ENCODE data around the gene GALNT9. TPM values are rescaled to one million over a fixed set of nuclear protein-coding genes. Genes with fewer than 3 reads are reported as not detected.

GALNT9 gene
- total RNA-seq, 1 experiment from 2014 or later = 2.6 TPM

- no peaks in the 10 kb centered on the region for H3K9me2 ChIP-seq (ENCODE audit: insufficient read depth)
- intact Hi-C loops (cut with micrococcal nuclease) = no loop called here
- H4K20me1 ChIP-seq (ENCODE audit: insufficient read depth) = no peaks in the 10 kb centered on the region
- no peaks in the 10 kb centered on the region for H3K9me3 ChIP-seq (ENCODE audit: control insufficient read depth in 1 of 2, insufficient read depth in 1 of 2, low read depth in 1 of 2, low read length in 2 of 2)
- ATAC-seq (no peak), DNase-seq (ENCODE audit: low read depth, low spot score) (no peak)
- H3K36me3 ChIP-seq (ENCODE audit: control insufficient read depth in 1 of 2, insufficient read depth in 2 of 2, low read length in 2 of 2) = no peaks in the 10 kb centered on the region
- no peak overlapping the region for H2AFZ ChIP-seq (ENCODE audit: low read depth, low read length, poor library complexity, severe bottlenecking)
- ChIA-PET CTCF (no interaction called here), RAD21 (ENCODE audit: low non-redundant PET in 1 of 2, low total read pairs in 2 of 2, uncharacterized antibody in 2 of 2, unreplicated experiment in 2 of 2) (no interaction called here), POLR2A (no interaction called here)
- H3K79me2 ChIP-seq (ENCODE audit: insufficient read depth, low read length) = no peaks in the 10 kb centered on the region
- H3K27ac ChIP-seq (ENCODE audit: low read depth, low read length) = no peak overlapping the region
- no peaks in the 10 kb centered on the region for H3K4me1 ChIP-seq (ENCODE audit: control insufficient read depth in 1 of 2, insufficient read depth in 2 of 2, low read length in 2 of 2)
- TF ChIP-seq EZH2 (IDR thresholded peaks at IDR 0.05) = no peak
- no peak for TF ChIP-seq ZFX (IDR thresholded peaks at IDR 0.05)
- no peak for TF ChIP-seq POLR2AphosphoS5 (IDR thresholded peaks at IDR 0.05; ENCODE audit: low read depth, low read length)
- no peak for TF ChIP-seq ZBTB33 (IDR thresholded peaks at IDR 0.05; ENCODE audit: extremely low read depth, insufficient replicate concordance, low read length)
- no peak for TF ChIP-seq EGR1 (IDR thresholded peaks at IDR 0.05; ENCODE audit: low read depth)
- TF ChIP-seq EZH2phosphoT487 (IDR thresholded peaks at IDR 0.05; ENCODE audit: borderline replicate concordance) = no peak
- TF ChIP-seq POLR2A (IDR thresholded peaks at IDR 0.05; ENCODE audit: borderline replicate concordance, extremely low read depth, insufficient read depth, insufficient read length) = no peak
- no peak for TF ChIP-seq REST (IDR thresholded peaks at IDR 0.05; ENCODE audit: low read depth)
- no peak for TF ChIP-seq ELF1 (IDR thresholded peaks at IDR 0.05; ENCODE audit: borderline replicate concordance, low read depth)
- TF ChIP-seq CTCF (IDR thresholded peaks at IDR 0.05 in 2 of 3, conservative IDR thresholded peaks at IDR 0.05 in 1 of 3; ENCODE audit: borderline replicate concordance in 1 of 3, insufficient read depth in 1 of 3, low read depth in 2 of 3, low read length in 2 of 3) = no peak
- TF ChIP-seq ATF3 (IDR thresholded peaks at IDR 0.05) = no peak
- BruUV-seq (replicated peaks) = no TSS peak
- no peak overlapping the region for H3K4me2 ChIP-seq (ENCODE audit: low read length)
- H3K27me3 ChIP-seq (ENCODE audit: insufficient read depth, low read length) = no peaks in the 10 kb centered on the region; the same call in 1 of the 2 replicates
- no peak overlapping the region for H3K4me3 ChIP-seq (replicated peaks in 1 of 2; ENCODE audit: low read depth in 1 of 2, low read length in 2 of 2)
- H3K9ac ChIP-seq (ENCODE audit: low read length) = no peak overlapping the region
Measured at GRCh38 chr12:132209619-132210222, 119.7 kb downstream of the GALNT9 start.

Data from HCT116 (cell line).